Measurements from ENCODE around the gene RASGRP1. TPM values are rescaled to one million over a fixed set of nuclear protein-coding genes. Genes with fewer than 3 reads are reported as not detected.

RASGRP1 gene
- total and polyA plus RNA-seq, 2 donors (not counting 1 experiment from before 2014, with no cell fraction given) = 1.6 TPM; not detected in 1

DNA sequence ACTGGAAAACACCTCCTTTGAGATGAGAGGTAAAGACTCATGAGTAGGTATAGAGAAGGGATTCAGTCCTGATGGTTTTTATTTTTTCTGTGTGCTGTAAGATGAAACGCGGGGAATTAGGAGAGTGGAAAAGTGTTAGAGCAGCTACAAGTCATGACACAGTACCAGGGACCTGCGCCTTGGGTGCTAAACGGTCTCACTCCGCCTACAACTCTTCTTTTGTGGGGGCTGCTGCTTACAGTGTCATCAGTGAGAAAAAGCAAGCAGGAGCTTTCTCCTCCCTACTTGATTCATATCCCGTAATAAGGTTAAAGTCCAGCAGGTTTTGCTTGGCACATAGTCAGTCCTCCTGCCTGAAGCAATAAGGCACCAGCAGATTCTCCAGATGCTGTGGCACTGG lies 39.1 kb downstream of the RASGRP1 start:
- no peaks in the 10 kb centered on the region for H4K20me1 ChIP-seq (ENCODE audit: control insufficient read depth, extremely low read depth, insufficient read depth, low read length)
- no peak overlapping the region for H3K9ac ChIP-seq (ENCODE audit: insufficient read depth, low read length)
- H3K36me3 ChIP-seq (ENCODE audit: control insufficient read depth, insufficient read depth, low read length) = no peaks in the 10 kb centered on the region
- no peaks in the 10 kb centered on the region for H3K27me3 ChIP-seq (ENCODE audit: control insufficient read depth, insufficient read depth, low read length)
- DNase-seq (ENCODE audit: low read depth in 2 of 2) = no peak
- H3K79me2 ChIP-seq (ENCODE audit: control insufficient read depth, insufficient read depth, low read length) = no peaks in the 10 kb centered on the region
- H3K4me3 ChIP-seq (replicated peaks in 1 of 4; ENCODE audit: control extremely low read depth in 1 of 4, insufficient read depth in 1 of 4, low read depth in 3 of 4, low read length in 4 of 4) = no peak overlapping the region
- H3K27ac ChIP-seq (ENCODE audit: insufficient read depth, low read length) = no peak overlapping the region
- no peak overlapping the region for H2AFZ ChIP-seq (ENCODE audit: low read length)
- H3K9me3 ChIP-seq (ENCODE audit: control insufficient read depth, insufficient read depth, low read depth, low read length) = no peaks in the 10 kb centered on the region
- no peaks in the 10 kb centered on the region for H3K4me1 ChIP-seq (ENCODE audit: control insufficient read depth, extremely low read depth, insufficient read depth, low read length)
- H3K4me2 ChIP-seq (ENCODE audit: extremely low read depth, insufficient read depth, low read length) = no peak overlapping the region
- TF ChIP-seq, protein P1, sequence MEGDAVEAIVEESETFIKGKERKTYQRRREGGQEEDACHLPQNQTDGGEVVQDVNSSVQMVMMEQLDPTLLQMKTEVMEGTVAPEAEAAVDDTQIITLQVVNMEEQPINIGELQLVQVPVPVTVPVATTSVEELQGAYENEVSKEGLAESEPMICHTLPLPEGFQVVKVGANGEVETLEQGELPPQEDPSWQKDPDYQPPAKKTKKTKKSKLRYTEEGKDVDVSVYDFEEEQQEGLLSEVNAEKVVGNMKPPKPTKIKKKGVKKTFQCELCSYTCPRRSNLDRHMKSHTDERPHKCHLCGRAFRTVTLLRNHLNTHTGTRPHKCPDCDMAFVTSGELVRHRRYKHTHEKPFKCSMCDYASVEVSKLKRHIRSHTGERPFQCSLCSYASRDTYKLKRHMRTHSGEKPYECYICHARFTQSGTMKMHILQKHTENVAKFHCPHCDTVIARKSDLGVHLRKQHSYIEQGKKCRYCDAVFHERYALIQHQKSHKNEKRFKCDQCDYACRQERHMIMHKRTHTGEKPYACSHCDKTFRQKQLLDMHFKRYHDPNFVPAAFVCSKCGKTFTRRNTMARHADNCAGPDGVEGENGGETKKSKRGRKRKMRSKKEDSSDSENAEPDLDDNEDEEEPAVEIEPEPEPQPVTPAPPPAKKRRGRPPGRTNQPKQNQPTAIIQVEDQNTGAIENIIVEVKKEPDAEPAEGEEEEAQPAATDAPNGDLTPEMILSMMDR (conservative IDR thresholded peaks at IDR 0.05 in 1 of 2, IDR thresholded peaks at IDR 0.05 in 1 of 2; ENCODE audit: low read depth in 1 of 2, low read length in 2 of 2) = no peak
- no peak for TF ChIP-seq EZH2 (IDR thresholded peaks at IDR 0.05; ENCODE audit: low read length, missing control alignments)

DNA sequence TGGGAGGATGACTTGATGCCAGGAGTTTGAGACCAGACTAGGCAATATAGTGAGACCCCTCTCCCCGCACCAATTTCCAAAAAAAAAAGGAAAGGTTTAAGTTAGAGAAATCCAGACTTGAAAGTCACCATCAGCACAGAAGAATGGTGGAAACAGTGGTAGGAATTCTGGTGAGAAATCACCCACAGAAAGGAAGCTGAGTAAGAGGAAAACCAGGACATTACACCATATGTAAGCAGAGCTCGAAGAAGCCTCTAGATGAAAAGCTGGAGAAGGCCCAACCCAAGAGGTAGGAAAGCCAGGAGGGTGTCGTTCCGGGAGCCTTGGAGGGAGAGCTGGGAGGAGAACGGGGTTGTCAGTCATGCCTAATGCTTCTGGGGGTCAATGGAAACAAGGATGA lies 40.5 kb downstream of the RASGRP1 start:
- TF ChIP-seq EZH2 (IDR thresholded peaks at IDR 0.05; ENCODE audit: low read length, missing control alignments) = no peak
- TF ChIP-seq, protein P1 (conservative IDR thresholded peaks at IDR 0.05 in 1 of 2, IDR thresholded peaks at IDR 0.05 in 1 of 2; ENCODE audit: low read depth in 1 of 2, low read length in 2 of 2) = no peak
- peak in 1 of 2 donors; percentile 20 for DNase-seq (ENCODE audit: low read depth in 2 of 2)
- no peak overlapping the region for H2AFZ ChIP-seq (ENCODE audit: low read length)
- no peaks in the 10 kb centered on the region for H3K79me2 ChIP-seq (ENCODE audit: control insufficient read depth, insufficient read depth, low read length)
- no peaks in the 10 kb centered on the region for H3K36me3 ChIP-seq (ENCODE audit: control insufficient read depth, insufficient read depth, low read length)
- no peaks in the 10 kb centered on the region for H3K9me3 ChIP-seq (ENCODE audit: control insufficient read depth, insufficient read depth, low read depth, low read length)
- no peaks in the 10 kb centered on the region for H4K20me1 ChIP-seq (ENCODE audit: control insufficient read depth, extremely low read depth, insufficient read depth, low read length)
- no peak overlapping the region for H3K4me2 ChIP-seq (ENCODE audit: extremely low read depth, insufficient read depth, low read length)
- H3K27me3 ChIP-seq (ENCODE audit: control insufficient read depth, insufficient read depth, low read length) = no peaks in the 10 kb centered on the region
- H3K4me3 ChIP-seq (replicated peaks in 1 of 4; ENCODE audit: control extremely low read depth in 1 of 4, insufficient read depth in 1 of 4, low read depth in 3 of 4, low read length in 4 of 4) = no peak overlapping the region
- no peak overlapping the region for H3K27ac ChIP-seq (ENCODE audit: insufficient read depth, low read length)
- H3K4me1 ChIP-seq (ENCODE audit: control insufficient read depth, extremely low read depth, insufficient read depth, low read length) = no peaks in the 10 kb centered on the region
- no peak overlapping the region for H3K9ac ChIP-seq (ENCODE audit: insufficient read depth, low read length)

DNA sequence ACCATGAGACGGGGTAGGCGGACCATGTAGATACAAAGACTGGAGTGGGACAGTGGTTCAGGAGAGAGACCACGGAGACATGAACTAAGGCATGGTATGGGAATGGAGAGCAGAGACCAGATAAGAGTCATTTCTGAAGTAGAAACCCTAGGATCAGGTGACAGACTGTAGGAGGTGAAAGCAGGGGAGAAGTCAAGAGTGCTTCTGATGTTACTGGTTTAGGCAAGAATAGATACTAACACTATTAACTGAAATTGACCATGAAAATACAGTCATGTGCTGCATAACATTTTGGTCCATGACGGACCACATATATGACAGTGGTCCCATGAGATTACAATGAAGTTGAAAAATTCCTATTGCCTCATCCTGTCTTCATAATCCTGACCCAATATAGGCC lies 41.7 kb downstream of the RASGRP1 start:
- H3K27ac ChIP-seq (ENCODE audit: insufficient read depth, low read length) = no peak overlapping the region
- H3K4me2 ChIP-seq (ENCODE audit: extremely low read depth, insufficient read depth, low read length) = no peak overlapping the region
- no peaks in the 10 kb centered on the region for H3K27me3 ChIP-seq (ENCODE audit: control insufficient read depth, insufficient read depth, low read length)
- H3K36me3 ChIP-seq (ENCODE audit: control insufficient read depth, insufficient read depth, low read length) = no peaks in the 10 kb centered on the region
- TF ChIP-seq EZH2 (IDR thresholded peaks at IDR 0.05; ENCODE audit: low read length, missing control alignments) = no peak
- TF ChIP-seq, protein P1 (conservative IDR thresholded peaks at IDR 0.05 in 1 of 2, IDR thresholded peaks at IDR 0.05 in 1 of 2; ENCODE audit: low read depth in 1 of 2, low read length in 2 of 2) = no peak
- DNase-seq (ENCODE audit: low read depth in 2 of 2) = no peak
- no peak overlapping the region for H3K4me3 ChIP-seq (replicated peaks in 1 of 4; ENCODE audit: control extremely low read depth in 1 of 4, insufficient read depth in 1 of 4, low read depth in 3 of 4, low read length in 4 of 4)
- H3K79me2 ChIP-seq (ENCODE audit: control insufficient read depth, insufficient read depth, low read length) = no peaks in the 10 kb centered on the region
- H2AFZ ChIP-seq (ENCODE audit: low read length) = no peak overlapping the region
- H3K9me3 ChIP-seq (ENCODE audit: control insufficient read depth, insufficient read depth, low read depth, low read length) = no peaks in the 10 kb centered on the region
- no peak overlapping the region for H3K9ac ChIP-seq (ENCODE audit: insufficient read depth, low read length)
- H3K4me1 ChIP-seq (ENCODE audit: control insufficient read depth, extremely low read depth, insufficient read depth, low read length) = no peaks in the 10 kb centered on the region
- no peaks in the 10 kb centered on the region for H4K20me1 ChIP-seq (ENCODE audit: control insufficient read depth, extremely low read depth, insufficient read depth, low read length)

Measured in fibroblast of lung (primary cell).